Measurements from ENCODE around the gene AVPR2. TPM values are rescaled to one million over a fixed set of nuclear protein-coding genes. Genes with fewer than 3 reads are reported as not detected.

Gene AVPR2
- total and polyA plus RNA-seq, 10 of the 15 experiments (the other 5 are each of a cell fraction or from before 2014, with no cell fraction given) = 0.12 to 0.37 TPM; not detected in 8

DNA sequence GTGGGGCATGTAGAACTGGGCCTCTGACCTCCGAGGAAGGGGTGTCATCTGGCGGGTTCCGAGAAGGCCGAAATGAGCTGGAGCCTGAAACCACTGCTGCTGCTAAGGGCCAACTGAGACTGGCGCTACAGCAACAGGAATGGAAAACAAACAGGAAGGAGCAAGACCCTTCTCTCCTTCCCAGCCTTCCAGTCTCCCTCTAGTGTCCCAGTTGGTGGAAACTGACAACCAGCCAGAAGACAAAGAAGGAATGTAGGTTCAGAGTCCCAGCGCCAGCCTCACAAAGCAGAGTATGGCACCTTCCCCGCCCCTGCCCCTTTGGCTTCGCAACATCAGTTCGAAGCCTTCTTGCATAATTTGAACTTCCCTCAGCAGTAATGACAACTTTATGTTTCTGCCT is 49.8 kb upstream of the AVPR2 start (continued):
- TF ChIP-seq, protein P1, sequence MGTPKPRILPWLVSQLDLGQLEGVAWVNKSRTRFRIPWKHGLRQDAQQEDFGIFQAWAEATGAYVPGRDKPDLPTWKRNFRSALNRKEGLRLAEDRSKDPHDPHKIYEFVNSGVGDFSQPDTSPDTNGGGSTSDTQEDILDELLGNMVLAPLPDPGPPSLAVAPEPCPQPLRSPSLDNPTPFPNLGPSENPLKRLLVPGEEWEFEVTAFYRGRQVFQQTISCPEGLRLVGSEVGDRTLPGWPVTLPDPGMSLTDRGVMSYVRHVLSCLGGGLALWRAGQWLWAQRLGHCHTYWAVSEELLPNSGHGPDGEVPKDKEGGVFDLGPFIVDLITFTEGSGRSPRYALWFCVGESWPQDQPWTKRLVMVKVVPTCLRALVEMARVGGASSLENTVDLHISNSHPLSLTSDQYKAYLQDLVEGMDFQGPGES (IDR thresholded peaks at IDR 0.05) = no peak
- TF ChIP-seq CHD2 (IDR thresholded peaks at IDR 0.05; ENCODE audit: borderline replicate concordance, low read depth, low read length) = no peak
- no peak for TF ChIP-seq ZNF207 (IDR thresholded peaks at IDR 0.05; ENCODE audit: borderline replicate concordance)
- TF ChIP-seq, protein P2, sequence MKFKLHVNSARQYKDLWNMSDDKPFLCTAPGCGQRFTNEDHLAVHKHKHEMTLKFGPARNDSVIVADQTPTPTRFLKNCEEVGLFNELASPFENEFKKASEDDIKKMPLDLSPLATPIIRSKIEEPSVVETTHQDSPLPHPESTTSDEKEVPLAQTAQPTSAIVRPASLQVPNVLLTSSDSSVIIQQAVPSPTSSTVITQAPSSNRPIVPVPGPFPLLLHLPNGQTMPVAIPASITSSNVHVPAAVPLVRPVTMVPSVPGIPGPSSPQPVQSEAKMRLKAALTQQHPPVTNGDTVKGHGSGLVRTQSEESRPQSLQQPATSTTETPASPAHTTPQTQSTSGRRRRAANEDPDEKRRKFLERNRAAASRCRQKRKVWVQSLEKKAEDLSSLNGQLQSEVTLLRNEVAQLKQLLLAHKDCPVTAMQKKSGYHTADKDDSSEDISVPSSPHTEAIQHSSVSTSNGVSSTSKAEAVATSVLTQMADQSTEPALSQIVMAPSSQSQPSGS (IDR thresholded peaks at IDR 0.05; ENCODE audit: low read length) = no peak
- TF ChIP-seq RBBP5 (conservative IDR thresholded peaks at IDR 0.05) = no peak
- TF ChIP-seq, protein P3, sequence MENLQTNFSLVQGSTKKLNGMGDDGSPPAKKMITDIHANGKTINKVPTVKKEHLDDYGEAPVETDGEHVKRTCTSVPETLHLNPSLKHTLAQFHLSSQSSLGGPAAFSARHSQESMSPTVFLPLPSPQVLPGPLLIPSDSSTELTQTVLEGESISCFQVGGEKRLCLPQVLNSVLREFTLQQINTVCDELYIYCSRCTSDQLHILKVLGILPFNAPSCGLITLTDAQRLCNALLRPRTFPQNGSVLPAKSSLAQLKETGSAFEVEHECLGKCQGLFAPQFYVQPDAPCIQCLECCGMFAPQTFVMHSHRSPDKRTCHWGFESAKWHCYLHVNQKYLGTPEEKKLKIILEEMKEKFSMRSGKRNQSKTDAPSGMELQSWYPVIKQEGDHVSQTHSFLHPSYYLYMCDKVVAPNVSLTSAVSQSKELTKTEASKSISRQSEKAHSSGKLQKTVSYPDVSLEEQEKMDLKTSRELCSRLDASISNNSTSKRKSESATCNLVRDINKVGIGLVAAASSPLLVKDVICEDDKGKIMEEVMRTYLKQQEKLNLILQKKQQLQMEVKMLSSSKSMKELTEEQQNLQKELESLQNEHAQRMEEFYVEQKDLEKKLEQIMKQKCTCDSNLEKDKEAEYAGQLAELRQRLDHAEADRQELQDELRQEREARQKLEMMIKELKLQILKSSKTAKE (IDR thresholded peaks at IDR 0.05; ENCODE audit: low read depth, poor library complexity, severe bottlenecking) = no peak
- no peak for TF ChIP-seq BCL11A (IDR thresholded peaks at IDR 0.05; ENCODE audit: low read depth, low read length)
- TF ChIP-seq STAT3 (IDR thresholded peaks at IDR 0.05; ENCODE audit: low read depth, low read length) = no peak
- TF ChIP-seq TCF12 (IDR thresholded peaks at IDR 0.05; ENCODE audit: low read depth, low read length) = no peak
- no peak for TF ChIP-seq RELA (IDR thresholded peaks at IDR 0.05; ENCODE audit: borderline replicate concordance, partially characterized antibody)
- TF ChIP-seq EED (IDR thresholded peaks at IDR 0.05; ENCODE audit: low read depth) = no peak
- TF ChIP-seq MTA3 (IDR thresholded peaks at IDR 0.05; ENCODE audit: borderline replicate concordance, low read length) = no peak
- TF ChIP-seq MXI1 (IDR thresholded peaks at IDR 0.05; ENCODE audit: low read depth, low read length) = no peak
